ENCODE data around the gene SPOUT1.

GRCh38 chr9:128877852-128878251, 48.3 kb upstream of the SPOUT1 start:
- TF ChIP-seq CTCF (IDR thresholded peaks at IDR 0.05), result peak in 1 of 6 experiments; percentile 8
- TF ChIP-seq POLR2A (IDR thresholded peaks at IDR 0.05), result no peak

All from Peyer's patch (tissue), 4 donors.